Glutamatergic neuron (in vitro differentiated cells): ENCODE measurements around the gene AADACL4. TPM values are rescaled to one million over a fixed set of nuclear protein-coding genes. Genes with fewer than 3 reads are reported as not detected.

Experiments
- DNase-seq: peaks from one replicate; pipeline ENCODE4 v3.0.0; 2022
- H3K27ac Mint-ChIP-seq: one replicate; pipeline ENCODE4 v1.8.0; 2020; ENCODE audit warnings: mild to moderate bottlenecking, mixed read lengths, inconsistent platforms; ENCODE audit not compliant: unreplicated experiment
- H3K27me3 Mint-ChIP-seq: one replicate; pipeline ENCODE4 v1.8.0; 2020; ENCODE audit warnings: mild to moderate bottlenecking, moderate library complexity, mixed read lengths, inconsistent platforms; ENCODE audit not compliant: unreplicated experiment
- H3K36me3 Mint-ChIP-seq: one replicate; pipeline ENCODE4 v1.8.0; 2020; ENCODE audit warnings: mild to moderate bottlenecking, mixed read lengths, inconsistent platforms; ENCODE audit not compliant: unreplicated experiment
- H3K4me1 Mint-ChIP-seq: one replicate; pipeline ENCODE4 v1.8.0; 2020; ENCODE audit warnings: mild to moderate bottlenecking, low read depth, mixed read lengths, inconsistent platforms; ENCODE audit not compliant: unreplicated experiment
- H3K4me3 Mint-ChIP-seq: one replicate; pipeline ENCODE4 v1.8.0; 2020; ENCODE audit warnings: mild to moderate bottlenecking, mixed read lengths, inconsistent platforms; ENCODE audit not compliant: unreplicated experiment
- H3K9me3 Mint-ChIP-seq: one replicate; pipeline ENCODE4 v1.8.0; 2020; ENCODE audit warnings: mild to moderate bottlenecking, moderate library complexity, mixed read lengths, inconsistent platforms; ENCODE audit not compliant: unreplicated experiment
- total RNA-seq: library from RNA; stranded (reverse); fragmentation: NEBNext Ultra II Directional; extraction: Animal tissue kit (Norgen Biotek cat#: 25700); gene quantifications from one replicate; pipeline ENCODE4 v1.2.1, GENCODE V29; 2021; ENCODE audit not compliant: unreplicated experiment
- TF ChIP-seq, protein P1 (sequence below): fragments of 200-600 bp; sonication (generic); IDR thresholded peaks from one replicate; pipeline ENCODE4 v1.5.0; 2021; ENCODE audit not compliant: partially characterized antibody, unreplicated experiment

The AADACL4 gene
- total RNA-seq, 1 donor from 2014 or later: not detected

DNA sequence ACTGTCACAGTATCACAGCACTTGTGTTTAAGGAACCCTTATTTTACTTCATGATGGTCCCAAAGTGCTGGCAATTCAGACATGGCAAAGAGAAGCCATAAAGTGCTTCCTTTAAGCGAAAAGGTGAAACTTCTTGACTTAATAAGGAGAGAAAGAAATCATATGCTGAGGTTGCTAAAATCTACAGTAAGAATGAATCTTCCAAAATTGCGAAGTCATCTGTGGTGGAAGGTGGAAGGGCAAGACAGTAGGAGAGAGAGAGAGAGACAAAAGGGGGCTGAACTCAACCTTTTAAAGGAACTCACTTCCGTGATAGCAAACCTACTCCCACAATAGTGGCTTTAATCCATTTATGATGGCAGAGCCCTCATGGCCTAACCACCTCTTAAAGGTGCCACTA, 52.8 kb downstream of the AADACL4 start:
- TF ChIP-seq, protein P1, sequence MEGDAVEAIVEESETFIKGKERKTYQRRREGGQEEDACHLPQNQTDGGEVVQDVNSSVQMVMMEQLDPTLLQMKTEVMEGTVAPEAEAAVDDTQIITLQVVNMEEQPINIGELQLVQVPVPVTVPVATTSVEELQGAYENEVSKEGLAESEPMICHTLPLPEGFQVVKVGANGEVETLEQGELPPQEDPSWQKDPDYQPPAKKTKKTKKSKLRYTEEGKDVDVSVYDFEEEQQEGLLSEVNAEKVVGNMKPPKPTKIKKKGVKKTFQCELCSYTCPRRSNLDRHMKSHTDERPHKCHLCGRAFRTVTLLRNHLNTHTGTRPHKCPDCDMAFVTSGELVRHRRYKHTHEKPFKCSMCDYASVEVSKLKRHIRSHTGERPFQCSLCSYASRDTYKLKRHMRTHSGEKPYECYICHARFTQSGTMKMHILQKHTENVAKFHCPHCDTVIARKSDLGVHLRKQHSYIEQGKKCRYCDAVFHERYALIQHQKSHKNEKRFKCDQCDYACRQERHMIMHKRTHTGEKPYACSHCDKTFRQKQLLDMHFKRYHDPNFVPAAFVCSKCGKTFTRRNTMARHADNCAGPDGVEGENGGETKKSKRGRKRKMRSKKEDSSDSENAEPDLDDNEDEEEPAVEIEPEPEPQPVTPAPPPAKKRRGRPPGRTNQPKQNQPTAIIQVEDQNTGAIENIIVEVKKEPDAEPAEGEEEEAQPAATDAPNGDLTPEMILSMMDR: no peak
- Mint-ChIP-seq H3K4me1 (no peaks in the 10 kb centered on the region), H3K9me3 (no peaks in the 10 kb centered on the region), H3K27ac (no peak overlapping the region), H3K36me3 (no peaks in the 10 kb centered on the region), H3K4me3 (no peak overlapping the region), H3K27me3 (peaks cover 2% of the 10 kb centered on the region)
- DNase-seq: no peak

- Mint-ChIP-seq H3K9me3 (no peaks in the 10 kb centered on the region), H3K27me3 (peaks cover 2% of the 10 kb centered on the region), H3K27ac (no peak overlapping the region), H3K4me3 (no peak overlapping the region), H3K4me1 (no peaks in the 10 kb centered on the region), H3K36me3 (no peaks in the 10 kb centered on the region)
- TF ChIP-seq, protein P1: no peak
- no peak for DNase-seq
Measured at GRCh38 chr1:12697397-12697796, 53.5 kb downstream of the AADACL4 start.

DNA sequence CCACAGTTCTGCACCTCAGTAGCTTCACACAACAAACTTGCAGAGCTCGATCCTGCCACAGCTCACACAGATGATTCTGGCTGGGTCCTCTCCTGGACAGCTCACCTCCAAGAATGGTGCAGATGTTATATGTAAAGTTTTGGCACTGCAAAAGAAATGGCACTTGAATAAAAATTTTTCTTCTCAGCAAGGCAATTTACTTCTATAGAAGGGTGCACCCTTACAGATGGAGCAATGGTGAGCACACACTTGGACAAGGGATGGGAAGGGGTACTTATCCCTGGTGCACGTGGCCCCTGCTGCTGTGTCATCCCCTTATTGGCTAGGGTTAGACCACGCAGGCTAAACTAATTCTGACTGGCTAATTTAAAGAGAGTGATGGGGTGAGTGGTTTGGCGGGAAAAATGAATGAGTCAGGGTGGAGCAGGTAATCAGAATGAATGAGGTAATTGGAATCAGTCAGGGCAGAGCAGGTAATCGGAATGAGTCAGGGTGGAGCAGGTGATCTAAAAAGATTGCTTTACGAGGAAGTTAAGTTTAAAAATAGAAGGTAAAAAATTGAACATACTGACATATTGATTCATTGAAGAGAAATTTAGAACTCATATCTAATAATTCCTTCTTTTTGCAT, 60.1 kb downstream of the AADACL4 start:
- no peak overlapping the region for H3K27ac Mint-ChIP-seq
- H3K36me3 Mint-ChIP-seq: peaks cover 10% of the 10 kb centered on the region
- TF ChIP-seq, protein P1: no peak

GRCh38 chr1:12706061-12706460, 62.2 kb downstream of the AADACL4 start:
- DNase-seq: no peak
- Mint-ChIP-seq H3K27me3 (no peaks in the 10 kb centered on the region), H3K4me3 (no peak overlapping the region), H3K27ac (no peak overlapping the region), H3K4me1 (no peaks in the 10 kb centered on the region), H3K9me3 (peaks cover 4% of the 10 kb centered on the region), H3K36me3 (peaks cover 10% of the 10 kb centered on the region)
- TF ChIP-seq, protein P1: no peak

More for the DNA sequence above, 60.1 kb downstream of the AADACL4 start:
- Mint-ChIP-seq H3K4me3 (no peak overlapping the region), H3K9me3 (peaks cover 4% of the 10 kb centered on the region), H3K4me1 (no peaks in the 10 kb centered on the region), H3K27me3 (peaks cover 2% of the 10 kb centered on the region)
- DNase-seq: no peak

DNA sequence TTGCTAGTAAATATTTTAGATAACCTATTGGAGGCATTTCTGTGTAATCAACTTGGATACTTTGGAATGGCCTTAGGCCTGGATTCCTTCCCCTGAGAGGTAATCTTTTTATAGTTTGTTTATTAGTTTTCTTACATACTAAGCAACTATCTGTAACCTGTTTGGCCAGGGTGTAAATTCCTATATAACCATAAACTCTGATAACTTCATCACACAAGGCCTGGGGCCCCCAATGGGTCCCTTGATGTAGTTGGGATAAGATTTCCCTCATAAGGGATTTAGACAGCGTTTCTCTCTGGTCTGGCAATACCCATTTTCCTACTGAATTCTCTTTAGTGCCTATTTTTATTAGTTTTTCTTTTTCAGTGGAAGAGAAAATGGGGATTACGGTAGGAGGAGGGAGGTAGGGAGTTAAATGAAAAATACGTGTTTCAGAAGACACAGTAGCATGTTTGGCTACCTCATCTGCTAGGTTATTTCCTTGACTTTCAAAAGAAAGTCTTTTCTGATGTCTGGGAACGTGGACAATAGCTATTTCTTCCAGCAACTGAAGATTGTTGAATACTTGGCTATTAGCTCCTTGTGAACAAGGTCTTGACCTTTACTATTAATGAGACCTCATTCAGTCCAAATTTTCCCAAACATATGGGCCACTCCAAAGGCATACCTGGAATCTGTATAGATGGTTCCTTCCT, 64.7 kb downstream of the AADACL4 start:
- H3K27ac Mint-ChIP-seq: no peak overlapping the region
- H3K9me3 Mint-ChIP-seq: peaks cover 4% of the 10 kb centered on the region
- peaks cover 4% of the 10 kb centered on the region for H3K36me3 Mint-ChIP-seq
- H3K27me3 Mint-ChIP-seq: no peaks in the 10 kb centered on the region
- H3K4me3 Mint-ChIP-seq: no peak overlapping the region
- TF ChIP-seq, protein P1: no peak
- no peaks in the 10 kb centered on the region for H3K4me1 Mint-ChIP-seq
- DNase-seq: no peak
